GM18868 (cell line): ENCODE results near the gene FAF1.

Experiments used
- ATAC-seq: cut with Tn5 transposase; IDR thresholded peaks from one replicate; pipeline ENCODE4 v1.9.1; 2021; ENCODE audit warnings: mild to moderate bottlenecking, moderate library complexity; ENCODE audit not compliant: unreplicated experiment

Gene FAF1

DNA sequence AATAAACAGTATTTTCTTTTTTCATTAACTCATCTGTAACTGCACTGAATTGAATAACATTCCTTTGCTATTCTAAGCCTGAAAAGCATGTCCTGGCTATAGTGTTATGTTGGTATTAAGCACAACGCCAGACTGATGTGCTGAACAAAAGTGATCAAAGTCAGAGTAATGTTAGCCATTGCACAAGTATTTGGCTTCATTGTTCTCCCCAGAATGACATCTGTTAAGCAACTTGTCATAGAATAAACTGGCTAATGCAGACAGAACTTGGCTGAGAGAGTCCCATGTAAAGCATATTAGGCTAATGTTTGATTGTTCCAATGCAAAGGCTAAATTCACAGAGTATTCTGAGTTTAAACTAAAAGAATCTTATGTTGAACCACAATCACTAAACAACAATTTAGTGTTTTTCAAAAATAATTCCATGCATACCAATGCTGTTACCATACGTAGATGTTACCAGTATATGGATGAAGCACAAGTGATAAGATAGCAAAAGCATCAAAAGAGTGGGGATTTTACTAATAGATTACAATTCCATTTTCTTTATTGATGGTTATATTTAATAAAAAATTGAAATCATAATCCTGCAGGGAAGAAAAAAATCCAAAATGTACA, 301.5 kb downstream of the FAF1 start:
- no peak for ATAC-seq

- ATAC-seq = no peak
These were observed 303.1 kb downstream of the FAF1 start for GRCh38 chr1:50656931-50657330.

DNA sequence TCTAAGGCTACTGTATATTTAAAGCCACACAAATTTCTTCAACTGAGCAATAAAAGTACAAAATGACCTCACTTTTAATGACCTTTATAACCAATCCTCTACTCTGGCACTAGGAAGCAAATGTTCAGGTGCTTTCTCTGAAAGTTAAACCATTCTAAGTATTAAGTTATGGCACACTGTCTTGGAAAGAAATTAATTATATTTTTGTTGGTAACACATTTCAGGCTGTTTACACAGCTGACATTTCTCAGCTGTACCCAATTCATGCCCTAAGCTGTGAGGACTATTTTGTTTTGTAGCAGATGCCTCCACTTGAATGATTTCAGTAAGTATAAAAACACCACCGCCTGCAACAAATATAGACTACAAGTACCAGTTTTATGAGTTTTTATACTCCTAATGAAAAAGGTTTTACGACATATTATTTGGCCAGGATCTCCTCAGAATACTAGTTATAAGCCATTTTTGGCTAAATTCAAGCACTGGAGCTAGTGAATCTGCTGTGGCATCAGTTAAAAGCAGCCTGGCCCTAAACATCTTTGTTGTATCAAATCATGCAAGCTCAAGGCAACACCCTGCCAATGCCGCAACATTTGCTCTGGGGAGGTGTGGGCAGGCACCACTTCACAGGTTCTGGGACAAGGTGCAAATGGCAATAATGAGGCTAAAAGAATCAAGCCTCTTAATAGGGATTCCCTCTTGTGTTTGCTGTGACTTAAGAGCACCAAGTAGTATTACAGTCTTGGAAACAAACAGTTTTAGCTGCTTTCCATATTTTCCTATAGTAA, 308.4 kb downstream of the FAF1 start:
- ATAC-seq = no peak

- no peak for ATAC-seq
These were observed 313.5 kb downstream of the FAF1 start for GRCh38 chr1:50646526-50646925.

DNA sequence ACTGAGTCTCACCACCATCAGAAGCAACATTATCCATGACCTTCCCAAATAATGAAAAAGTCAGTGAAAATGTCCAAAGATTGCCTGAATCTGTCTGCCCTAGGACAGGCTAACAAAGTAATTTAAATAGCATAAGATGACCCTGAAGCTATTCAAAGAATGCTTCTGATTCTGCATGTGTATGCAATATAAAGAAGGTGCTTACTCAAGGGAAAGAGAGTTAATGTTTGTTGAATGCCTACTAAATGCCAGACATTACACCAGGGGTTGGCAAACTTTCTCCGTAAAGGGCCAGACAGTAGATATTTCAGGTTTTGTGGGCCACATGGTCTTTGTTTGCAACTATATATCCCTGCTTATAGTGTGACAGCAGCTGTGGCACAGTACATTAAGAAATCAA, 314.9 kb downstream of the FAF1 start:
- no peak for ATAC-seq

GRCh38 chr1:50644447-50645105, 315.5 kb downstream of the FAF1 start:
- no peak for ATAC-seq

DNA sequence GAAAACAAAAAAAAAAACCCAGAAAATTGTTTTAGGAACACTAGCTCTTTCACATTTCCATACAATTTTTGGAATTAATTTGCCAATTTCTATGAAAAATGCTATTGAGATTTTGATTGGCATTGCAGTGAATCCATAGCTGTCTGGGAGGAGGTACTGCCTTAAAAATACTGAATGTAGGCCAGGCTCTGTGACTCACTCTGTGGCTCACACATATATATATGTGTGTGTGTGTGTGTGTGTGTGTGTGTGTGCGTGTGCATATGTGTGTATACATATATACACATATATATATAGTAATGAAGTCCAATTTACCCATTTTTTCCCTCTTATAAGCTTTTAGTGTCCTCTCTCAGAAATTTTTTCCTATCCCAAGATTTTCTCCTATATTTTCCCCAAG, 322.6 kb downstream of the FAF1 start:
- no peak for ATAC-seq

DNA sequence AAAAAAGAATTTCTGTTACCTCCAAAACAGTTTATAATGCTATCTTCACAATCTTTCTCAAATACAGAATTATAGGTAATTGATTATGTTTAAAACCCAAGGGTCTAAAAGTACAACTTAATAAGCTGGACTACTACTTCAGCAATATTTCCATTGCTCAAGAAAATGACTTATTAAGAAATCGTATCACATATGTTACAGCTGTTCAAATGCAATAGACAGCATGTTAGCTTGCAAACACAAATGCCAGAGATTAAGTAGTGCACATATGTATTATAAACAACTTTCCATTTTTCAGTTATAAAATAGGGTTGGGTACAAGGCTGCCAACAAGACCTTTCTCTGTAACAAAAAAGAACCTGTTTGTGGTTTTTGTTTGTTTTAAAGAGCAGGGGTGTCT, 325.8 kb downstream of the FAF1 start:
- ATAC-seq = no peak

DNA sequence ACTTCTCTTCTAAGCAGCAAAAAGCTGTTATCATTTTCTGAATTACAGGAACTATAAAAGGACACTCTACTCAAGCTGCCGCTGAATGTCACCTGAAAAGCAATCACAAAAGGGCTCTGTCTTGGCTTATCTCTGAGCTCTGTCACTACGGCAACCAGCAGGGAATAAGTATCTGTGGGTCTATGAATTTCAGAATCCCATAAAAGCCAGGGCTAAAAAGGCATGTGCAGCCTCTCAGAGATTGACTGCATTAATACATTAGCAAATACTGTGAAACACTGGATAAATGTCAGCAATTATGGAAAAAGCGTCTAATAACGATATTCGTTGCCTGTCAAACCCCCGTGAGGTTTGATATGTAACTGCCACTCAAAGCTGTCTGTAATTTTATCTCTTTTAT, 326.6 kb downstream of the FAF1 start:
- ATAC-seq = no peak

GRCh38 chr1:50631161-50631560, 328.9 kb downstream of the FAF1 start:
- ATAC-seq = no peak

- ATAC-seq = no peak
These were observed 337.8 kb downstream of the FAF1 start for GRCh38 chr1:50622259-50622658.

GRCh38 chr1:50620680-50621329, 339.3 kb downstream of the FAF1 start:
- no peak for ATAC-seq

DNA sequence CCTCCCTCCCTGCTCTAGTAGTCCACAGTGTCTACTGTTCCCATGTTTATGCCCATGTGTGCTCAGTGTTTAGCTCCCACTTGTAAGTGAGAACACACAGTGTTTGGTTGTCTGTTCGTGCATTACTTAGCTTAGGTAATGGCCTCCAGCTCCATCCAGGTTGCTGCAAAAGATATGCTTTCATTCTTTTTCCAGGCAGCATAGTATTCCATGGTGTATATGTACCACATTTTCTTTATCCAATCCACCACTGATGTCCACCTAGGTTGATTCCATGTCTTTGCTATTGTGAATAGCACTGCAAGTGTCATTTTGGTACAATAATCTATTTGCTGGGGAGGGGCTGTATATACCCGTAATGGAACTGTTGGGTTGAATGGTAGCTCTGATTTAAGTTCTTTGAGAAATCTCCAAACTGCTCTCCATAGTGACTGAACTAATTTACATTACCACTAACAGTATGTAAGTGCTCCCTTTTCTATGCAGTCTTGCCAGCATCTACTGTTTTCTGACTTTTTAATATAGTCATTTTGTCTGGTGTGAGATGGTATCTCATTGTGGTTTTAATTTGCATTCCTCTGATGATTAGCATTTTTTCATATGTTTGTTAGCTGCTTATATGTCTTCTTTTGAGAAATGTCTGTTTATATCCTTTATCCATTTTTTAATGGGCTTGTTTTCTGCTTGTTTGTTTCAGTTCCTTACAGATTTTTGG, 344.9 kb downstream of the FAF1 start:
- no peak for ATAC-seq

GRCh38 chr1:50611675-50612074, 348.4 kb downstream of the FAF1 start:
- no peak for ATAC-seq

GRCh38 chr1:50610563-50610962, 349.5 kb downstream of the FAF1 start:
- ATAC-seq = no peak

DNA sequence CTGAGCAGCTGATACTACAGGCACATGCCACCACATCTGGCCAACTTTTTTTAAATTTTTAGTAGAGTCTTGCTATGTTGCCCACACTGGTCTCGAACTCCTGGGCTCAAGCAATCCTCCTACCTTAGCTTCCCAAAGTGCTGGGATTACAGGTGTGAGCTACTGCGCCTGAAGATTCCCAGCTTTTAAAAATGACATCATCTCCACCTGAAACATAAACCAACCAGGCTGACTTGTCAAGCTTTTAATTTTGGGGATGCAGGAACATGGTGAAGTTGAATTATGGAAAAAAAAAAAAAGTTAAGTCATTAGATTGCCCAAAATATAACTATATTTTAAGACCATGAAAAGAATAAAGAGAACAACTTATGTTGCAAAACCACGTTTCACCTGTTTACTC, 350.6 kb downstream of the FAF1 start:
- ATAC-seq = no peak

GRCh38 chr1:50605186-50605875, 354.7 kb downstream of the FAF1 start:
- no peak for ATAC-seq

GRCh38 chr1:50604580-50604979, 355.5 kb downstream of the FAF1 start:
- no peak for ATAC-seq

DNA sequence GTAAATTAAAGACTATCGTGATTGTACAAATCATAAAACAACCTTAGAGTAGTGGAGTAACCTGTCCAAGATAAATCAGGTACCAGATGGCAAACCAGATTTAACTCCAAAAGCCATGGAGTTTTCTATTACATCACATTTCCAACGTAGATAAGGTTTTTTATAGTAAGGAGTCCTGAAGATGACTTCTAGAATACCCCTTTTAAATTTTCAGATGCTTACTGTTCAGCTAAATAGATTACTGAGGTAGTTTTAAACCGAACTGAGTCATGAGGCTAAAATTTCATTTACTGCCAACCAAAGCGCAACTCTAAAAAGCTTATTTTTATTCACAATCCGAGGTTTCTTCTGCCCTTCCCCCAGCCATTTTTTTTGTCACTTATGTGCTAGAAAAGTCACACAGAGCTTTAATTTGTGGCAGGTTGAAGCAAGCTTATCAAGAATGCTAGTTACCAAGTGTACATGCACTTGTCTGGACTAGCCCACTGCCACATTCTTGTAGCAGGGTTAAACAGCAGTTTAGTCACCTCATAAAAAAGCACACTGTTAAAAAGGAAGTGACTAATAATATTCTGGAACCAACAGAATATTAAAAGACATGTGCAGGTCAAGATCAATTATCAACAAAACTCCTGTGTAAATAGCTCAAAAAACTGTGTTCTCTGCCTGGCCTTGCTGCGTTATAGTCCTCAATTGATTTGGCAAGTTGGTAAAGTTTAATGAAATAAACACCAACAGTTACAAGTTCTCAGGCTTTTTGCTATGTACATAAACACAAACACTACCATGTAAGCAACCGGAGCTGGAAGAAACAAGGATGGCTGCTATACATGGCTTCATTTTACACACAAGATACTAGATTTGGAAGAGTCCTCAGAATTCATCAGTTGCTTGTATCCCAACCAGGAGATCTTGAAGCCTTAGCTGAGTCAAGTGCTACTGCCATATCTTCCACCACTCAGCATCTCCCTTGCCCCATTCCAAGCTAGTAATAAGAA, 356.5 kb downstream of the FAF1 start:
- peak; percentile 73 for ATAC-seq
